PC-3 (cell line): ENCODE measurements around the gene TSSC4. TPM values are rescaled to one million over a fixed set of nuclear protein-coding genes. Genes with fewer than 3 reads are reported as not detected.

Experiments
- ATAC-seq: fragments of 200-7000 bp; cut with Tn5 transposase; 2 replicates; pipeline ENCODE4 v1.9.1; 2020; ENCODE audit warnings: mild to moderate bottlenecking, moderate library complexity
- BruUV-seq: library from RNA; stranded (reverse); fragments of 400-500 nt; replicated peaks from 2 replicates; lab custom pipeline; 2021; lab: Mats Ljungman, UMichigan
- CTCF ChIA-PET: fragments of 300-600 bp; sonication (Branson Sonifier 250); formaldehyde crosslinking; loops from one replicate; lab custom pipeline; 2022; ENCODE audit warnings: antibody characterized with exemption; lab: Charles Lee
- POLR2A ChIA-PET: fragments of 300-600 bp; sonication (Branson Sonifier 250); formaldehyde crosslinking; loops from one replicate; lab custom pipeline; 2022; ENCODE audit warnings: antibody characterized with exemption; ENCODE audit not compliant: unreplicated experiment; lab: Charles Lee
- DNase-seq: peaks from one replicate; pipeline ENCODE4 v3.0.0-alpha.2; 2015
- H2AFZ ChIP-seq: fragments of 300-600 bp; sonication (generic); 2 replicates; pipeline ENCODE4 v1.6.0; 2016; ENCODE audit warnings: antibody characterized with exemption, low read length
- H3F3A ChIP-seq: fragments of 300-600 bp; sonication (generic); one replicate; pipeline ENCODE4 v1.6.0; 2017; ENCODE audit warnings: antibody characterized with exemption, low read length, control low read depth, mild to moderate bottlenecking; ENCODE audit not compliant: unreplicated experiment
- H3K27ac ChIP-seq: fragments of 300-600 bp; sonication (generic); 2 replicates; pipeline ENCODE4 v1.5.1; 2016; ENCODE audit warnings: mild to moderate bottlenecking, low read length
- H3K27me3 ChIP-seq: fragments of 300-600 bp; sonication (generic); 2 replicates; pipeline ENCODE4 v1.6.1; 2016; ENCODE audit warnings: low read length, mixed read lengths
- H3K36me3 ChIP-seq: fragments of 300-600 bp; sonication (generic); 2 replicates; pipeline ENCODE4 v1.6.1; 2016; ENCODE audit warnings: low read depth, mixed run types, low read length, mixed read lengths
- H3K4me1 ChIP-seq: fragments of 300-600 bp; sonication (generic); 2 replicates; pipeline ENCODE4 v1.5.1; 2016; ENCODE audit warnings: low read length; ENCODE audit not compliant: insufficient read depth
- H3K4me2 ChIP-seq: fragments of 300-600 bp; sonication (generic); 2 replicates; pipeline ENCODE4 v1.6.0; 2016; ENCODE audit warnings: low read length
- H3K4me3 ChIP-seq: fragments of 300-600 bp; sonication (generic); 2 replicates; pipeline ENCODE4 v1.5.1; 2016; ENCODE audit warnings: mild to moderate bottlenecking, low read length, mixed read lengths
- H3K79me2 ChIP-seq: fragments of 300-600 bp; sonication (generic); 2 replicates; pipeline ENCODE4 v1.6.1; 2017; ENCODE audit warnings: low read length, mixed read lengths
- H3K9ac ChIP-seq: fragments of 300-600 bp; sonication (generic); 2 replicates; pipeline ENCODE4 v1.6.0; 2016; ENCODE audit warnings: mild to moderate bottlenecking, low read length
- H3K9me2 ChIP-seq: fragments of 300-600 bp; sonication (generic); replicated peaks from 2 replicates; pipeline ENCODE4 v1.6.1; 2016; ENCODE audit warnings: mixed run types, low read length, mixed read lengths
- H3K9me3 ChIP-seq: fragments of 300-600 bp; sonication (generic); 2 replicates; pipeline ENCODE4 v1.6.1; 2016; ENCODE audit warnings: low read length, mixed read lengths
- H4K20me1 ChIP-seq: fragments of 300-600 bp; sonication (generic); 2 replicates; pipeline ENCODE4 v1.6.1; 2016; ENCODE audit warnings: low read length, mixed read lengths
- CTCF ChIP-seq: fragments of 300-600 bp; sonication (generic); conservative IDR thresholded peaks from 2 replicates; pipeline ENCODE4 v1.5.1; 2017; ENCODE audit warnings: antibody characterized with exemption, low read depth, mild to moderate bottlenecking, low read length
- EZH2 ChIP-seq: fragments of 300-600 bp; sonication (generic); IDR thresholded peaks from one replicate; pipeline ENCODE4 v1.6.1; 2017; ENCODE audit warnings: antibody characterized with exemption, mild to moderate bottlenecking, low read length; ENCODE audit not compliant: unreplicated experiment
- EZH2phosphoT487 ChIP-seq: fragments of 300-600 bp; sonication (generic); IDR thresholded peaks from 2 replicates; pipeline ENCODE4 v1.6.1; 2018; ENCODE audit warnings: mild to moderate bottlenecking, antibody characterized with exemption, low read length, borderline replicate concordance
- intact Hi-C: fragments of 100-400 bp; cut with micrococcal nuclease; formaldehyde crosslinking; loops from 2 replicates; pipeline ENCODE4 v1.9.0; 2023
- total RNA-seq: library from RNA; depleted of rRNA; stranded (reverse); fragments of >200 nt; gene quantifications from 2 replicates; pipeline ENCODE4 v1.2.3, GENCODE V29; 2014

Gene TSSC4
- total RNA-seq, 1 experiment from 2014 or later = 88.3 TPM

DNA sequence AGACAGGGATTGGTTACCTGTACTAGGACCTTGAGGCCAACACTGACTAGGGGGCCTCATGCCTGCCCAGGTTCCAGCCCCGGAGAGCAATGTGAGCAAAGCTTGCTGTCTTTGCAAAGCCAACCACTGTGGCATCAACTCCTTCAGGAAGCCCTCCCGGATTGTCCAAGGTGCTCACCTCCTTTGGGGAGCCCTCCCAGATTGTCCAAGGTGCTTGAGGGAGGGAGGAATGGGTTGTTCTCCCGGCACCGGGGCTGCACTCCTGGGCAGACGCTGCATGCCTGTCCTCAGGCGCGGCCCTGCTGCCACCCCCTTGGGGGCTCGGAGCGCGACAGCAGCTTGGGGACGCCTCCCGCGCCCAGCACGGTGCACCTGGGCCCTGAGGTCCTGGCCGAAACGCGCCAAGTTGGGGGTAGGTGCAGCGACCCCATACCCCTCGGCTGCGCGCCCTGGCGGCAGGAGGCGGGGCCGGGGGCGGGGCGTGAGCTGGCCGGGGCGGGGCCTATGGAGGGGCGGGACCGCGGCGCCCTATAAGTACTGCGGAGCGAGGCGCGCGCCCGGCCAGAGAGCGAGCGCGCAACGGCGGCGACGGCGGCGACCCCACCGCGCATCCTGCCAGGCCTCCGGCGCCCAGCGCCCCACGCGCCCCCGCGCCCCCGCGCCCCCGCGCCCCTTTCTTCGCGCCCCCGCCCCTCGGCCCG, 23.6 kb upstream of the TSSC4 start, which contains the start of gene CD81:
Gene CD81 (plus strand): TSS at position 560 of the 701 bp plus-strand sequence. CDS start 240 bp downstream, outside the sequence.
- peaks cover 45% of the 10 kb centered on the region for H3K79me2 ChIP-seq
- peak within 1 kb of the TSS; percentile 67 for H2AFZ ChIP-seq
- H3K27ac ChIP-seq = no peak within 1 kb of the TSS
- ChIA-PET POLR2A (interaction anchor here (0.5 to 0.7 kb wide), 6 partner anchors 14 to 994 kb away, joined by 3 to 6 read pairs (median 3); no protein-coding TSS in a partner anchor), CTCF (no interaction called here)
- H3F3A ChIP-seq = no peaks in the 10 kb centered on the region
- intact Hi-C loops = loop anchor here (1.0 kb wide), 1 partner anchor 23 kb away; the partner anchor contains the start of gene TSSC4
- H3K9me2 ChIP-seq = no peaks in the 10 kb centered on the region
- peak within 1 kb of the TSS; percentile 99 for H3K4me3 ChIP-seq
- H3K4me1 ChIP-seq = no peaks in the 10 kb centered on the region
- ATAC-seq (peak; percentile 75), DNase-seq (peak; percentile 22)
- peak within 1 kb of the TSS; percentile 94 for H3K4me2 ChIP-seq
- no peaks in the 10 kb centered on the region for H3K27me3 ChIP-seq
- no TSS peak for BruUV-seq
- no peaks in the 10 kb centered on the region for H3K9me3 ChIP-seq
- peaks cover 37% of the 10 kb centered on the region for H4K20me1 ChIP-seq
- peak within 1 kb of the TSS; percentile 86 for H3K9ac ChIP-seq
- no peaks in the 10 kb centered on the region for H3K36me3 ChIP-seq
- no peak for TF ChIP-seq CTCF
- TF ChIP-seq EZH2 = no peak
- no peak for TF ChIP-seq EZH2phosphoT487

- ChIA-PET CTCF (interaction anchor here (0.6 to 0.9 kb wide), 6 partner anchors 13 to 301 kb away, joined by 3 to 13 read pairs (median 6); partner anchors contain the start of genes C11orf21 and TSPAN32), POLR2A (interaction anchor here (0.6 to 0.7 kb wide), 5 partner anchors 23 to 532 kb away, joined by 3 to 5 read pairs (median 3); partner anchors contain the start of genes C11orf21, TSPAN32 and TSSC4)
- Histone ChIP-seq H3F3A (no peaks in the 10 kb centered on the region), H3K36me3 (no peaks in the 10 kb centered on the region), H3K27ac (no peak overlapping the region), H3K4me1 (no peaks in the 10 kb centered on the region), H3K9ac (peak overlapping the region; percentile 86), H3K4me3 (peak overlapping the region; percentile 99), H3K9me3 (no peaks in the 10 kb centered on the region), H3K9me2 (no peaks in the 10 kb centered on the region), H3K79me2 (peaks cover 54% of the 10 kb centered on the region), H2AFZ (no peak overlapping the region), H3K27me3 (no peaks in the 10 kb centered on the region), H3K4me2 (peak overlapping the region; percentile 94), H4K20me1 (peaks cover 46% of the 10 kb centered on the region)
- peak; percentile 56 for ATAC-seq
- intact Hi-C loops = loop anchor here (1.0 kb wide), 1 partner anchor 23 kb away; the partner anchor contains the start of gene TSSC4
- BruUV-seq = TSS peak; percentile 75
- peak; percentile 46 for DNase-seq
- TF ChIP-seq EZH2phosphoT487 (no peak), EZH2 (no peak), CTCF (no peak)
These were observed 22.8 kb upstream of the TSSC4 start for GRCh38 chr11:2377511-2378443.
